Liver (tissue), 9 donors: Measurements from ENCODE around the gene SCAMP4. TPM values are rescaled to one million over a fixed set of nuclear protein-coding genes. Genes with fewer than 3 reads are reported as not detected.

ENCODE experiments used
- DNase-seq: peaks from one replicate; pipeline ENCODE4 v3.0.0-alpha.2; 2017; ENCODE audit warnings: low spot score
- H3K27ac ChIP-seq, 2 donors: one replicate each; pipeline ENCODE4 v1.7.0; 2013; ENCODE audit warnings: inconsistent platforms in 2 of 2, low read length in 2 of 2, control low read depth in 1 of 2, low read depth in 1 of 2, mild to moderate bottlenecking in 1 of 2
- H3K27me3 ChIP-seq, 4 donors: one replicate each; pipeline versions ENCODE4 v1.6.1 to v1.7.0; 2013; ENCODE audit warnings: low read length in 3 of 4, inconsistent platforms in 1 of 4, mild to moderate bottlenecking in 1 of 4, moderate library complexity in 1 of 4; ENCODE audit not compliant: control insufficient read depth in 4 of 4, insufficient read depth in 4 of 4
- H3K36me3 ChIP-seq, 4 donors: one replicate each; pipeline versions ENCODE4 v1.6.1 to v1.7.0; 2013; ENCODE audit warnings: low read length in 3 of 4, mild to moderate bottlenecking in 3 of 4, low read depth in 1 of 4, moderate library complexity in 1 of 4; ENCODE audit not compliant: control insufficient read depth in 4 of 4, insufficient read depth in 3 of 4
- H3K4me1 ChIP-seq, 4 donors: one replicate each; pipeline versions ENCODE4 v1.6.1 to v1.7.0; 2013; ENCODE audit warnings: low read length in 3 of 4, mild to moderate bottlenecking in 3 of 4, moderate library complexity in 1 of 4; ENCODE audit not compliant: control insufficient read depth in 4 of 4, insufficient read depth in 4 of 4
- H3K4me3 ChIP-seq, 3 donors: one replicate each; pipeline versions ENCODE4 v1.6.1 to v1.7.0; 2013; ENCODE audit warnings: low read length in 3 of 3, control low read depth in 1 of 3, low read depth in 1 of 3, mild to moderate bottlenecking in 1 of 3
- H3K9ac ChIP-seq, 2 donors: one replicate each; pipeline ENCODE4 v1.7.0; 2013; ENCODE audit warnings: low read length in 2 of 2, mild to moderate bottlenecking in 2 of 2, moderate library complexity in 2 of 2, control low read depth in 1 of 2, low read depth in 1 of 2
- H3K9me3 ChIP-seq, 4 donors: one replicate each; pipeline versions ENCODE4 v1.6.1 to v1.7.0; 2013; ENCODE audit warnings: low read length in 3 of 4; ENCODE audit not compliant: control insufficient read depth in 4 of 4
- ATF3 ChIP-seq: IDR thresholded peaks from 2 replicates; pipeline ENCODE4 v1.6.1; 2016; ENCODE audit warnings: antibody characterized with exemption
- CTCF ChIP-seq: fragments of 150-350 bp; IDR thresholded peaks from 2 replicates; pipeline ENCODE4 v1.5.1; 2017; ENCODE audit warnings: improper control_type of control experiment, low read depth, low read length; ENCODE audit not compliant: missing input control
- EGR1 ChIP-seq, 2 donors: IDR thresholded peaks; 2 replicates each; pipeline ENCODE4 v1.6.1; 2016 to 2018; ENCODE audit warnings: antibody characterized with exemption in 2 of 2, low read depth in 2 of 2
- FOXA1 ChIP-seq: IDR thresholded peaks from 2 replicates; pipeline ENCODE4 v1.6.1; 2016; ENCODE audit warnings: antibody characterized with exemption
- FOXA2 ChIP-seq: IDR thresholded peaks from 2 replicates; pipeline ENCODE4 v1.6.1; 2016; ENCODE audit warnings: antibody characterized with exemption
- GABPA ChIP-seq, 2 donors: IDR thresholded peaks in 1 of 2; conservative IDR thresholded peaks in 1 of 2; 2 replicates each; pipeline ENCODE4 v1.6.1; 2016; ENCODE audit warnings: antibody characterized with exemption in 2 of 2, mild to moderate bottlenecking in 1 of 2, moderate library complexity in 1 of 2
- HNF4A ChIP-seq, 2 donors: conservative IDR thresholded peaks; 2 replicates each; pipeline ENCODE4 v1.6.1; 2016; ENCODE audit warnings: antibody characterized with exemption in 2 of 2, mild to moderate bottlenecking in 2 of 2
- HNF4G ChIP-seq: IDR thresholded peaks from 2 replicates; pipeline ENCODE4 v1.6.1; 2016; ENCODE audit warnings: antibody characterized with exemption
- JUND ChIP-seq, 2 donors: IDR thresholded peaks; 2 replicates each; pipeline ENCODE4 v1.6.1; 2016; ENCODE audit warnings: antibody characterized with exemption in 2 of 2
- MAX ChIP-seq: IDR thresholded peaks from 2 replicates; pipeline ENCODE4 v1.6.1; 2016; ENCODE audit warnings: antibody characterized with exemption
- NR2F2 ChIP-seq: IDR thresholded peaks from 2 replicates; pipeline ENCODE4 v1.6.1; 2016; ENCODE audit warnings: antibody characterized with exemption
- RAD21 ChIP-seq, 2 donors: IDR thresholded peaks; 2 replicates each; pipeline ENCODE4 v1.6.1; 2016; ENCODE audit warnings: antibody characterized with exemption in 2 of 2, mild to moderate bottlenecking in 2 of 2
- REST ChIP-seq: IDR thresholded peaks from 2 replicates; pipeline ENCODE4 v1.6.1; 2016; ENCODE audit warnings: antibody characterized with exemption, mild to moderate bottlenecking
- RXRA ChIP-seq, 2 donors: IDR thresholded peaks; 2 replicates each; pipeline ENCODE4 v1.6.1; 2017 to 2018; ENCODE audit warnings: antibody characterized with exemption in 2 of 2, mild to moderate bottlenecking in 1 of 2
- SP1 ChIP-seq: IDR thresholded peaks from 2 replicates; pipeline ENCODE4 v1.6.1; 2018; ENCODE audit warnings: antibody characterized with exemption, mild to moderate bottlenecking
- TAF1 ChIP-seq: conservative IDR thresholded peaks from 2 replicates; pipeline ENCODE4 v1.6.1; 2016; ENCODE audit warnings: antibody characterized with exemption, mild to moderate bottlenecking
- YY1 ChIP-seq: IDR thresholded peaks from 2 replicates; pipeline ENCODE4 v1.6.1; 2016; ENCODE audit warnings: antibody characterized with exemption, mild to moderate bottlenecking
- ZBTB33 ChIP-seq: IDR thresholded peaks from 2 replicates; pipeline ENCODE4 v1.6.1; 2016; ENCODE audit warnings: antibody characterized with exemption
- WGBS: extraction: QIAGEN DNeasy Blood & Tissue Kit; methylation state at CpG from one replicate; pipeline ENCODE4 v1.1.7; 2013; 5-methylcytosine and 5-hydroxymethylcytosine counted together
- polyA plus RNA-seq, 2 donors: library from polyadenylated mRNA; stranded (reverse) in 1 of 2; unstranded in 1 of 2; fragments of 200-250 nt in 1 of 2; fragments of >200 nt in 1 of 2; fragmentation: Nextera tagmentation in 1 of 2; extraction: Ambion mirVana in 1 of 2; gene quantifications; one replicate each; pipeline versions ENCODE4 v1.2.1 to v1.2.3, GENCODE V29; 2013 to 2015
- total RNA-seq, 2 donors: library from RNA; depleted of rRNA; stranded (reverse); fragments of >200 nt; gene quantifications; one replicate each; pipeline ENCODE4 v1.2.3, GENCODE V29; 2014
- donor health status: healthy.
- donor health status: healthy.
- donor health status: healthy.
- donor health status: healthy.
- donor health status: healthy.

Gene SCAMP4
- total and polyA plus RNA-seq, 4 donors = 13.0 to 22.1 (median 16.6) TPM

GRCh38 chr19:1860821-1861598 lies 44.2 kb upstream of the SCAMP4 start:
- TF ChIP-seq HNF4G (no peak), FOXA2 (no peak), MAX (no peak), RXRA (IDR thresholded peaks at IDR 0.05) (no peak), NR2F2 (no peak), ZBTB33 (no peak)
- Histone ChIP-seq H3K27me3 (no peaks in the 10 kb centered on the region), H3K36me3 (no peaks in the 10 kb centered on the region), H3K9ac (peak overlapping the region in 1 of 2 donors; percentile 21), H3K4me3 (peak overlapping the region in 1 of 3 donors; percentile 94), H3K9me3 (no peaks in the 10 kb centered on the region), H3K27ac (peak overlapping the region; percentile 74 to 79), H3K4me1 (peaks cover 34 to 73% (median 53%) of the 10 kb centered on the region in 4 donors)
- DNase-seq = no peak
- 74% methylated on average over 28 of the region's 28 CpGs for WGBS

GRCh38 chr19:1861599-1862031 lies 43.6 kb upstream of the SCAMP4 start:
- 57% methylated on average over 23 of the region's 23 CpGs for WGBS
- TF ChIP-seq GABPA (IDR thresholded peaks at IDR 0.05 in 1 of 2, conservative IDR thresholded peaks at IDR 0.05 in 1 of 2) (no peak), FOXA1 (no peak), ATF3 (no peak), FOXA2 (no peak), ZBTB33 (no peak), RAD21 (IDR thresholded peaks at IDR 0.05) (no peak), HNF4G (no peak), SP1 (no peak), TAF1 (no peak), JUND (IDR thresholded peaks at IDR 0.05) (no peak), REST (no peak), MAX (no peak), RXRA (IDR thresholded peaks at IDR 0.05) (no peak), EGR1 (IDR thresholded peaks at IDR 0.05; ENCODE audit: low read depth in 2 of 2) (no peak), CTCF (no peak), HNF4A (conservative IDR thresholded peaks at IDR 0.05) (no peak), NR2F2 (no peak), YY1 (no peak)
- no peak for DNase-seq
- Histone ChIP-seq H3K9ac (peak overlapping the region in 1 of 2 donors; percentile 21), H3K4me3 (peak overlapping the region in 2 of 3 donors; percentile 80 to 94), H3K9me3 (no peaks in the 10 kb centered on the region), H3K27ac (peak overlapping the region; percentile 8 to 79), H3K27me3 (no peaks in the 10 kb centered on the region), H3K36me3 (no peaks in the 10 kb centered on the region), H3K4me1 (peaks cover 33 to 67% (median 49%) of the 10 kb centered on the region in 4 donors)
